A673 (cell line): ENCODE results near the gene IL1RAPL1. TPM values are rescaled to one million over a fixed set of nuclear protein-coding genes. Genes with fewer than 3 reads are reported as not detected.

Experiments
- BruUV-seq: library from RNA; stranded (reverse); fragments of 400-500 nt; replicated peaks from 2 replicates; lab custom pipeline; 2021; lab: Mats Ljungman, UMichigan
- CTCF ChIA-PET: fragments of 300-600 bp; sonication (Branson Sonifier 250); formaldehyde crosslinking; loops from one replicate; lab custom pipeline; 2022; ENCODE audit warnings: antibody characterized with exemption; lab: Charles Lee
- POLR2A ChIA-PET: fragments of 300-600 bp; sonication (Branson Sonifier 250); formaldehyde crosslinking; loops from one replicate; lab custom pipeline; 2022; ENCODE audit warnings: antibody characterized with exemption; ENCODE audit not compliant: low non-redundant PET; lab: Charles Lee
- DNase-seq: peaks from one replicate; pipeline ENCODE4 v3.0.0-alpha.2; 2015; ENCODE audit warnings: low spot score
- H3K27ac ChIP-seq: fragments of 200-600 bp; sonication (generic); 2 replicates; pipeline ENCODE4 v1.5.1; 2016; ENCODE audit warnings: mixed run types, low read depth, mild to moderate bottlenecking, mixed read lengths, antibody characterized with exemption, low read length; ENCODE audit not compliant: poor library complexity, severe bottlenecking
- H3K27me3 ChIP-seq: fragments of 200-600 bp; sonication (generic); replicated peaks from 2 replicates; pipeline ENCODE4 v1.6.1; 2017; ENCODE audit warnings: mixed run types, low read depth, mild to moderate bottlenecking, mixed read lengths, antibody characterized with exemption, low read length; ENCODE audit not compliant: insufficient read depth, poor library complexity
- H3K36me3 ChIP-seq: fragments of 200-600 bp; sonication (generic); 2 replicates; pipeline ENCODE4 v1.6.1; 2016; ENCODE audit warnings: mixed run types, mild to moderate bottlenecking, mixed read lengths, antibody characterized with exemption, low read length; ENCODE audit not compliant: insufficient read depth, poor library complexity, severe bottlenecking
- H3K4me1 ChIP-seq: fragments of 200-600 bp; sonication (generic); 2 replicates; pipeline ENCODE4 v1.6.1; 2017; ENCODE audit warnings: mixed run types, mild to moderate bottlenecking, mixed read lengths, antibody characterized with exemption, low read length; ENCODE audit not compliant: insufficient read depth, poor library complexity, severe bottlenecking
- H3K4me3 ChIP-seq: fragments of 200-600 bp; sonication (generic); 2 replicates; pipeline ENCODE4 v1.5.1; 2016; ENCODE audit warnings: low read depth, mixed run types, mild to moderate bottlenecking, mixed read lengths, low read length; ENCODE audit not compliant: poor library complexity, severe bottlenecking
- H3K9me3 ChIP-seq: fragments of 200-600 bp; sonication (generic); 2 replicates; pipeline ENCODE4 v1.6.1; 2016; ENCODE audit warnings: mixed run types, low read depth, mild to moderate bottlenecking, mixed read lengths, antibody characterized with exemption, low read length; ENCODE audit not compliant: poor library complexity, severe bottlenecking
- CTCF ChIP-seq: fragments of 300-800, 200-600 bp; sonication (generic); conservative IDR thresholded peaks from 2 replicates; pipeline ENCODE4 v1.5.1; 2017; ENCODE audit warnings: low read depth, mild to moderate bottlenecking, antibody characterized with exemption, low read length, moderate library complexity, mixed read lengths
- EZH2 ChIP-seq: fragments of 200-600 bp; sonication (generic); IDR thresholded peaks from 2 replicates; pipeline ENCODE4 v1.6.1; 2017; ENCODE audit warnings: borderline replicate concordance, low read depth, mild to moderate bottlenecking, mixed read lengths, antibody characterized with exemption, low read length; ENCODE audit not compliant: poor library complexity, severe bottlenecking
- intact Hi-C: fragments of 100-400 bp; cut with micrococcal nuclease; formaldehyde crosslinking; loops from one replicate; pipeline ENCODE4 v1.10.0; 2022; ENCODE audit not compliant: unreplicated experiment
- total RNA-seq: library from RNA; stranded (reverse); gene quantifications from 2 replicates; pipeline ENCODE4 v1.2.3, GENCODE V29; 2021

The IL1RAPL1 gene
- total RNA-seq, 1 experiment from 2014 or later, result 0.21 TPM

- Histone ChIP-seq H3K27me3 (no peaks in the 10 kb centered on the region), H3K36me3 (no peaks in the 10 kb centered on the region), H3K9me3 (no peaks in the 10 kb centered on the region), H3K27ac (no peak overlapping the region), H3K4me3 (no peak overlapping the region), H3K4me1 (no peaks in the 10 kb centered on the region)
- ChIA-PET POLR2A (no interaction called here), CTCF (no interaction called here)
- intact Hi-C loops, result no loop called here
- no TSS peak for BruUV-seq
- TF ChIP-seq CTCF (no peak), EZH2 (no peak)
- DNase-seq, result no peak
These were observed 301.2 kb downstream of the IL1RAPL1 start for GRCh38 chrX:28888416-28888815.

DNA sequence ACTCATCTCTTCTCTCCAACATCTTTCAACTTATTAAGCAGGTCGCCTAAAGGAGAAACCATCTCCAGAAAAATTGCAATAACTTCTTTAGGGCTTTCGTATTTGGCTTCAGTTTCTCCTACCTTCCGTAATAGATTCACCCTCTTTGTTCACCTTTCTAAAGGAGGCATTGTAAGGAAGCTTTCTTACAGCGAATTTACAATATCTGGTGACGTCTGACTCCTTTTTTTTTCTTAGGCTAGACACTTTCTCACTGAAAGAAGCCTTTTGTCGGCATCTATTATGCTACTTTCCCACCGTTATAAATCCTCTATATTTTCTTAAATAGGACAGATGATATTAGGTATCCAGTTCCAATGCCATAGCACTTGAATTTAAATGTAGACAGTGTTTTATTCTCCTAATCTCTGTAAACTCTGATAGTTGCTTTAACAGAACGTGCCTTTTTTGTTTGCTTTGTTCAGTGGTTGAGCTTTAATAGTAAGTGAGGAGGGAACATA lies 302.4 kb downstream of the IL1RAPL1 start:
- no peak for TF ChIP-seq EZH2
- no peak for TF ChIP-seq CTCF
- intact Hi-C loops, result no loop called here
- POLR2A ChIA-PET, result no interaction called here
- H3K4me3 ChIP-seq, result no peak overlapping the region
- no peaks in the 10 kb centered on the region for H3K27me3 ChIP-seq
- H3K9me3 ChIP-seq, result no peaks in the 10 kb centered on the region
- no peak overlapping the region for H3K27ac ChIP-seq
- no peaks in the 10 kb centered on the region for H3K36me3 ChIP-seq
- CTCF ChIA-PET, result no interaction called here
- DNase-seq, result no peak
- BruUV-seq, result no TSS peak
- H3K4me1 ChIP-seq, result no peaks in the 10 kb centered on the region

GRCh38 chrX:28901637-28902036 lies 314.4 kb downstream of the IL1RAPL1 start:
- intact Hi-C loops, result no loop called here
- no peaks in the 10 kb centered on the region for H3K9me3 ChIP-seq
- DNase-seq, result no peak
- ChIA-PET CTCF (no interaction called here), POLR2A (no interaction called here)
- no peak overlapping the region for H3K27ac ChIP-seq
- BruUV-seq, result no TSS peak
- no peaks in the 10 kb centered on the region for H3K4me1 ChIP-seq
- H3K27me3 ChIP-seq, result no peaks in the 10 kb centered on the region
- H3K36me3 ChIP-seq, result no peaks in the 10 kb centered on the region
- TF ChIP-seq EZH2 (no peak), CTCF (no peak)
- no peak overlapping the region for H3K4me3 ChIP-seq
